HCEC 1CT (cell line): ENCODE results near the gene SRGAP3.
A peak's percentile ranks its signal among the peaks of the same experiment; 100 is the strongest.

ENCODE experiments used
- DNase-seq: peaks from one replicate; pipeline ENCODE4 v3.0.0-alpha.2; 2017

SRGAP3 gene

GRCh38 chr3:9036404-9037131 lies 212.9 kb downstream of the SRGAP3 start:
- peak; percentile 78 for DNase-seq

- DNase-seq = no peak
These were observed 213.5 kb downstream of the SRGAP3 start for GRCh38 chr3:9035961-9036360.

GRCh38 chr3:9035473-9035872 lies 214.0 kb downstream of the SRGAP3 start:
- DNase-seq = no peak

GRCh38 chr3:9033867-9034266 lies 215.6 kb downstream of the SRGAP3 start:
- DNase-seq = no peak

GRCh38 chr3:9032231-9032777 lies 217.1 kb downstream of the SRGAP3 start:
- no peak for DNase-seq

- no peak for DNase-seq
These were observed 219.4 kb downstream of the SRGAP3 start for GRCh38 chr3:9030034-9030433.

GRCh38 chr3:9028134-9028533 lies 221.3 kb downstream of the SRGAP3 start:
- DNase-seq = no peak

- no peak for DNase-seq
These were observed 223.0 kb downstream of the SRGAP3 start for GRCh38 chr3:9026320-9027045.

GRCh38 chr3:9024341-9024740 lies 225.1 kb downstream of the SRGAP3 start:
- no peak for DNase-seq

GRCh38 chr3:9023226-9023590 lies 226.2 kb downstream of the SRGAP3 start:
- no peak for DNase-seq

- DNase-seq = no peak
These were observed 226.9 kb downstream of the SRGAP3 start for GRCh38 chr3:9022305-9023225.

GRCh38 chr3:9021271-9022009 lies 228.0 kb downstream of the SRGAP3 start:
- DNase-seq = no peak

- DNase-seq = no peak
These were observed 229.0 kb downstream of the SRGAP3 start for GRCh38 chr3:9020426-9020825.

- DNase-seq = no peak
These were observed 230.0 kb downstream of the SRGAP3 start for GRCh38 chr3:9019259-9019961.

- DNase-seq = no peak
These were observed 234.2 kb downstream of the SRGAP3 start for GRCh38 chr3:9015250-9015649.

GRCh38 chr3:9013782-9014563 lies 235.5 kb downstream of the SRGAP3 start:
- DNase-seq = peak; percentile 13

- DNase-seq = no peak
These were observed 236.9 kb downstream of the SRGAP3 start for GRCh38 chr3:9012521-9012920.

- no peak for DNase-seq
These were observed 239.4 kb downstream of the SRGAP3 start for GRCh38 chr3:9009976-9010545.

GRCh38 chr3:9008550-9009255 lies 240.7 kb downstream of the SRGAP3 start:
- no peak for DNase-seq

GRCh38 chr3:9007928-9008327 lies 241.5 kb downstream of the SRGAP3 start:
- DNase-seq = no peak
